ENCODE results near the gene AIRE.

Gene AIRE

GRCh38 chr21:44291936-44292811, 6.5 kb downstream of the AIRE start:
- no peak for DNase-seq
- Histone ChIP-seq H3K4me1 (no peaks in the 10 kb centered on the region), H3K36me3 (no peaks in the 10 kb centered on the region), H3K9me3 (no peaks in the 10 kb centered on the region), H3K27me3 (no peaks in the 10 kb centered on the region), H3K4me3 (ENCODE audit: low read depth, low read length) (no peak overlapping the region)
- TF ChIP-seq CTCF (IDR thresholded peaks at IDR 0.05; ENCODE audit: low read depth, low read length) = no peak

- Histone ChIP-seq H3K27me3 (no peaks in the 10 kb centered on the region), H3K4me3 (ENCODE audit: low read depth, low read length) (no peak overlapping the region), H3K4me1 (no peaks in the 10 kb centered on the region), H3K36me3 (no peaks in the 10 kb centered on the region), H3K9me3 (no peaks in the 10 kb centered on the region)
- no peak for TF ChIP-seq CTCF (IDR thresholded peaks at IDR 0.05; ENCODE audit: low read depth, low read length)
- no peak for DNase-seq
Observed at GRCh38 chr21:44292812-44293195, 7.1 kb downstream of the AIRE start.

- H3K9me3 ChIP-seq = no peaks in the 10 kb centered on the region
- no peak for TF ChIP-seq CTCF (IDR thresholded peaks at IDR 0.05; ENCODE audit: low read depth, low read length)
- DNase-seq = no peak
- no peaks in the 10 kb centered on the region for H3K36me3 ChIP-seq
- H3K4me3 ChIP-seq (ENCODE audit: low read depth, low read length) = no peak overlapping the region
- no peaks in the 10 kb centered on the region for H3K4me1 ChIP-seq
- H3K27me3 ChIP-seq = no peaks in the 10 kb centered on the region
Observed at GRCh38 chr21:44293551-44294231, 8.0 kb downstream of the AIRE start.

- no peak overlapping the region for H3K4me3 ChIP-seq (ENCODE audit: low read depth, low read length)
- no peaks in the 10 kb centered on the region for H3K36me3 ChIP-seq
- TF ChIP-seq CTCF (IDR thresholded peaks at IDR 0.05; ENCODE audit: low read depth, low read length) = no peak
- H3K4me1 ChIP-seq = no peaks in the 10 kb centered on the region
- DNase-seq = no peak
- H3K27me3 ChIP-seq = no peaks in the 10 kb centered on the region
- no peaks in the 10 kb centered on the region for H3K9me3 ChIP-seq
Observed at GRCh38 chr21:44294391-44295162, 8.9 kb downstream of the AIRE start.

GRCh38 chr21:44295163-44295573, 9.5 kb downstream of the AIRE start:
- TF ChIP-seq CTCF (IDR thresholded peaks at IDR 0.05; ENCODE audit: low read depth, low read length) = no peak

More at GRCh38 chr21:44295163-44295573, 9.5 kb downstream of the AIRE start:
- Histone ChIP-seq H3K27me3 (no peaks in the 10 kb centered on the region), H3K4me1 (no peaks in the 10 kb centered on the region), H3K9me3 (no peaks in the 10 kb centered on the region), H3K4me3 (ENCODE audit: low read depth, low read length) (no peak overlapping the region), H3K36me3 (no peaks in the 10 kb centered on the region)
- DNase-seq = no peak

Measured in BE2C (cell line).